Measurements from ENCODE around the gene TMEM135. TPM values are rescaled to one million over a fixed set of nuclear protein-coding genes. Genes with fewer than 3 reads are reported as not detected.

TMEM135 gene
- total RNA-seq: 10 to 100 TPM; 51.3 to 73.8 (median 52.4) TPM

DNA sequence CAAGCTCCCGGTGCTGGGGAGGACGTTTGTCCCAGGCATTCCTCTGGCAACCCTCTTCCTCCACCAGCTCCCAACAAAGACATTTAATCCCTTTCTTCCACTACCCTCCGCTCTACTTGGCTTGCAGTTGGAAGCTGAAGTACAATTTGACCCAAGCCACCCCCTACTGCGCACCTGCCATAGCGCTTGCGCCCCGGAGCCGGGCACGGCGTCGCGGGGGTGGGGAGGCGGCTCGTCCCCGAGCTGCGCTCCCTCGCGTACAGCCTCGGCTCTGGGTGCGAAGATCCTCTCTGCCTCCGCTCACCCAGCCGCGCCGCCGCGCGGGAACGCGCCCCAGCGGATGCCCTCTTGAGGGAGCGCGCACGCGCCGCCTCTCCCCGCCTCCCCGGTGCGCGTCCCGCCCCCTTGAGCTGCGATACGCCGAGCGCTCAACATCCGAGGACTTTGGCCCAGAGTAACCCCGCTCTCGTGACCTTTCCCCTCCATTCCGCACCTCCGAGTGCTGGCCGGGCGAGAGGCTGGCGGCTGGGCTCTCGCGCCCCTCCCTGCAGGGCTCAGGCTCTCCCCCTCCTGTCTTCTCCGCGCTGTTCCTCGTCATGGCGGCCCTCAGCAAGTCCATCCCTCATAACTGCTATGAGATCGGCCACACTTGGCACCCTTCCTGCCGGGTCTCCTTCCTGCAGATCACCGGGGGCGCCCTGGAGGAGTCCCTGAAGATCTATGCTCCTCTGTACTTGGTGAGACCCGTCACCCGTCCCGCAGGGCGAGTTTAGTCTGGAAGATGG lies at the start of gene TMEM135:
Gene TMEM135, plus strand, starts transcription at position 485 of the 785 bp plus-strand sequence. Its CDS starts 112 bp downstream, at position 597.
- TF ChIP-seq CTCF (IDR thresholded peaks at IDR 0.05; ENCODE audit: low read depth): no peak

- TF ChIP-seq CTCF (IDR thresholded peaks at IDR 0.05; ENCODE audit: low read depth): no peak
These were observed 49.3 kb upstream of the TMEM135 start for GRCh38 chr11:86988351-86988881.

GRCh38 chr11:86990031-86990430 lies 47.7 kb upstream of the TMEM135 start:
- TF ChIP-seq CTCF (IDR thresholded peaks at IDR 0.05; ENCODE audit: low read depth): no peak

DNA sequence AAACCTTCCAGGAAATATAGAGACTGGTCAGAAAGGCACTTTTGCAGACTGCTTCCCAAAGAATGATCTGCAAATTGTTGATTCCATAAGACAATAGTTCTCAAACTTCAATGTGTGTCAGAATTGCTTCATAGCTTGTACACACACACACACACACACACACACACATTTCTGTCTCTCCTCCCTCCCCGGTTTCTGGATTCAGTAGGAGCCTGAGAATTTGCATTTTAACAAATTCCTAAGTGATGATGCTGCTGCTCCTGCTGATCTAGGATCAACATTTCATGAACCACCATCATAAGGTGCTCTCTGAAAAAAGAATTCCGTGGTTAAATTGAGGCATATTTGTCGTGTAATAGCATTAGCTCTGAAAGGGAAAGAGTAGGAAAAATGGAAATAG lies 47.2 kb upstream of the TMEM135 start:
- no peak for TF ChIP-seq CTCF (IDR thresholded peaks at IDR 0.05; ENCODE audit: low read depth)

GRCh38 chr11:86991341-86991740 lies 46.4 kb upstream of the TMEM135 start:
- no peak for TF ChIP-seq CTCF (IDR thresholded peaks at IDR 0.05; ENCODE audit: low read depth)

DNA sequence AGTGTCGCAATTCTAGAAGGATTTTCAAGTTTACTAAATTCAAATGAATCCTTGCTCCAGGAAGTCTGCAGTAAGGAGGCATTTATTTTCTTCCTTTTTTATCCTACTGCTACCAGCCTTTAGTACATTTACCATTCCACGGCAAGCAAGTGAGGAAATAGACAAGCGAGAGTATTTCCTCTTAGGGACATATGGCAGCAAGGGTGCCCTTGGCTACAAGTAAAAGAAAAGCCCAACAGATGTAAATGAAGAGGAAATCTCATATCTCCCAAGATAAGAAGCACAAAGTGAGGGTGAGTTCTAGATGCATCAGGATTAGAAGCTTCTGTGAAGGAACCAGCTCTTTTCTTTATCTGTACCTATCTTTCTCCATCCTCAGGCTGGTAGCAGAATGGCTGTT lies 44.7 kb upstream of the TMEM135 start:
- no peak for TF ChIP-seq CTCF (IDR thresholded peaks at IDR 0.05; ENCODE audit: low read depth)

DNA sequence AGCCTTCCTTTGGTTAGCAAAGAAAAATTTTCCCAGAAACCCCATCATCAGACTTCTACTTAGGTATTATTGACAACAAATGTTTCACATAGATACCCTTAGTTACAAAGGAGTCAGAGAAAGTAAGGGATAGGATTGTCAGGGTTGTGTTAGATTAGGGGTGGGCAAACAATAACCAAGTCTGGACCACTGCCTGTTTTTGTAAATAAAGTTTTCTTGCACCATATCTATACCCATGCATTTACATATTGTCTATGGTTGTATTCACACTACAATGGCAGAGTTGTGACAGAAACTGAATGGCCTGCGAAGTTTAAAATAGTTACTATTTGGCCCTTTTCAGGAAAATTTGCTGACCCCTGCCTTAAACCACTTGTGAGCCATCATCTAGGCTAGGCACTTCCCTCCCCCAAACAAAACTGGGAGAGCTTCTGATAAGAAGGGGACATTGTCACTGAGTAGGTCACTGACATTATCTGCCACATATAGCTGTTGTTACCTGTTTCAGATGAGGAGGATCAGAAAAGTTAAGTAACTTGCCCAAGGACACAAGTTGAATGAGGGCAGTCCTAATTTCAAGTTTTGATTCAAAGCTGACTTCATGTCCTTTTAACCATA lies 40.7 kb upstream of the TMEM135 start:
- no peak for TF ChIP-seq CTCF (IDR thresholded peaks at IDR 0.05; ENCODE audit: low read depth)
